HepG2 (cell line): Measurements from ENCODE around the gene FBXO4. TPM values are rescaled to one million over a fixed set of nuclear protein-coding genes. Genes with fewer than 3 reads are reported as not detected.
A peak's percentile ranks its signal among the peaks of the same experiment; 100 is the strongest.

ENCODE experiments used
- DBP ChIP-seq: sonication (generic); formaldehyde crosslinking; IDR thresholded peaks from 2 replicates; pipeline ENCODE4 v1.4.0; 2020; ENCODE audit warnings: missing genetic modification reagents; ENCODE audit errors: not compliant biosample characterization
- GABPB1 ChIP-seq: IDR thresholded peaks from 2 replicates; pipeline ENCODE4 v1.6.1; 2016; ENCODE audit warnings: mild to moderate bottlenecking, missing genetic modification reagents, moderate library complexity, missing compliant biosample characterization
- GMEB1 ChIP-seq: sonication (generic); formaldehyde crosslinking; IDR thresholded peaks from 2 replicates; pipeline ENCODE4 v1.5.1; 2020; ENCODE audit warnings: missing genetic modification reagents, mild to moderate bottlenecking, borderline replicate concordance
- ISL2 ChIP-seq: sonication (generic); formaldehyde crosslinking; IDR thresholded peaks from 2 replicates; pipeline ENCODE4 v1.5.0; 2020; ENCODE audit warnings: missing genetic modification reagents
- KDM1A ChIP-seq: IDR thresholded peaks from 2 replicates; pipeline ENCODE4 v1.6.1; 2016; ENCODE audit warnings: missing compliant biosample characterization
- MAFG ChIP-seq: sonication (generic); formaldehyde crosslinking; IDR thresholded peaks from 2 replicates; pipeline ENCODE4 v1.5.1; 2020; ENCODE audit warnings: mild to moderate bottlenecking, missing genetic modification reagents
- NAIF1 ChIP-seq: sonication (generic); formaldehyde crosslinking; IDR thresholded peaks from 2 replicates; pipeline ENCODE4 v1.5.0; 2020; ENCODE audit warnings: mild to moderate bottlenecking, missing genetic modification reagents, borderline replicate concordance
- RAD51 ChIP-seq: fragments of 450-650 bp; IDR thresholded peaks from 2 replicates; pipeline ENCODE4 v1.6.1; 2016; ENCODE audit warnings: borderline replicate concordance
- REXO4 ChIP-seq: sonication (generic); formaldehyde crosslinking; IDR thresholded peaks from 2 replicates; pipeline ENCODE4 v1.8.0; 2022; ENCODE audit warnings: missing genetic modification reagents, mild to moderate bottlenecking, borderline replicate concordance
- RXRB ChIP-seq: IDR thresholded peaks from 2 replicates; pipeline ENCODE4 v1.6.1; 2016; ENCODE audit warnings: borderline replicate concordance, missing genetic modification reagents, missing compliant biosample characterization
- SMAD1 ChIP-seq: sonication (generic); formaldehyde crosslinking; IDR thresholded peaks from 2 replicates; pipeline ENCODE4 v1.4.0; 2020; ENCODE audit warnings: missing genetic modification reagents, low read depth, mild to moderate bottlenecking, borderline replicate concordance
- SNRNP70 ChIP-seq: fragments of 200-400 bp; formaldehyde crosslinking; IDR thresholded peaks from 2 replicates; pipeline ENCODE4 v1.6.1; 2017; ENCODE audit warnings: mild to moderate bottlenecking, low read depth, low read length, moderate library complexity
- TERF1 ChIP-seq: sonication (generic); formaldehyde crosslinking; IDR thresholded peaks from 2 replicates; pipeline ENCODE4 v1.8.0; 2022; ENCODE audit warnings: mild to moderate bottlenecking, missing genetic modification reagents, moderate library complexity
- ZFX ChIP-seq: sonication (generic); formaldehyde crosslinking; IDR thresholded peaks from 2 replicates; pipeline ENCODE4 v1.4.0; 2020; ENCODE audit warnings: mild to moderate bottlenecking, low read depth, missing genetic modification reagents, moderate library complexity
- ZMYM4 ChIP-seq: sonication (generic); formaldehyde crosslinking; IDR thresholded peaks from 2 replicates; pipeline ENCODE4 v1.8.1; 2023; ENCODE audit warnings: mild to moderate bottlenecking, missing genetic modification reagents
- ZNF230 ChIP-seq: sonication (generic); formaldehyde crosslinking; IDR thresholded peaks from 2 replicates; pipeline ENCODE4 v1.4.0; 2020; ENCODE audit warnings: mild to moderate bottlenecking, missing genetic modification reagents
- ZNF510 ChIP-seq: sonication (generic); formaldehyde crosslinking; IDR thresholded peaks from 2 replicates; pipeline ENCODE4 v1.4.0; 2020; ENCODE audit warnings: low read depth, mild to moderate bottlenecking, missing genetic modification reagents
- ZNF550 ChIP-seq: sonication (generic); formaldehyde crosslinking; IDR thresholded peaks from 2 replicates; pipeline ENCODE4 v1.4.0; 2020; ENCODE audit warnings: mild to moderate bottlenecking, missing genetic modification reagents, borderline replicate concordance
- ZNF768 ChIP-seq: sonication (generic); formaldehyde crosslinking; IDR thresholded peaks from 2 replicates; pipeline ENCODE4 v1.4.0; 2020; ENCODE audit warnings: missing genetic modification reagents
- polyA plus RNA-seq, 8 experiments: library from polyadenylated mRNA; depleted of rRNA in 3 of 8; stranded (reverse) in 7 of 8; unstranded in 1 of 8; fragments of >200 nt; fragmentation: Illumina TruSeq in 4 of 8; extraction: Trizol in 4 of 8; gene quantifications; 2 replicates each; pipeline versions ENCODE4 v1.2.1 to v1.2.3, GENCODE V29; 2011 to 2016; ENCODE audit warnings: low read depth in 4 of 8, missing spikeins in 1 of 8, mixed read lengths in 1 of 8; ENCODE audit not compliant: insufficient read depth in 1 of 8
- total RNA-seq, 5 experiments: library from RNA; depleted of rRNA; stranded (reverse); fragments of >200 nt; fragmentation: Illumina TruSeq; extraction: Trizol; gene quantifications; 2 replicates each; pipeline ENCODE4 v1.2.3, GENCODE V29; 2016; ENCODE audit warnings: low read depth in 1 of 5
- TF ChIP-seq, protein P1 (sequence below): fragments of 450-650 bp; IDR thresholded peaks from 2 replicates; pipeline ENCODE4 v1.6.1; 2016

FBXO4 gene
- total and polyA plus RNA-seq, 2 of the 13 experiments (the other 11 are each of a cell fraction or from before 2014, with no cell fraction given), result 5.2 to 16.4 TPM

GRCh38 chr5:41903892-41904799, 20.9 kb upstream of the FBXO4 start, which contains the start of gene RIMOC1 (continued):
- TF ChIP-seq, protein P1, sequence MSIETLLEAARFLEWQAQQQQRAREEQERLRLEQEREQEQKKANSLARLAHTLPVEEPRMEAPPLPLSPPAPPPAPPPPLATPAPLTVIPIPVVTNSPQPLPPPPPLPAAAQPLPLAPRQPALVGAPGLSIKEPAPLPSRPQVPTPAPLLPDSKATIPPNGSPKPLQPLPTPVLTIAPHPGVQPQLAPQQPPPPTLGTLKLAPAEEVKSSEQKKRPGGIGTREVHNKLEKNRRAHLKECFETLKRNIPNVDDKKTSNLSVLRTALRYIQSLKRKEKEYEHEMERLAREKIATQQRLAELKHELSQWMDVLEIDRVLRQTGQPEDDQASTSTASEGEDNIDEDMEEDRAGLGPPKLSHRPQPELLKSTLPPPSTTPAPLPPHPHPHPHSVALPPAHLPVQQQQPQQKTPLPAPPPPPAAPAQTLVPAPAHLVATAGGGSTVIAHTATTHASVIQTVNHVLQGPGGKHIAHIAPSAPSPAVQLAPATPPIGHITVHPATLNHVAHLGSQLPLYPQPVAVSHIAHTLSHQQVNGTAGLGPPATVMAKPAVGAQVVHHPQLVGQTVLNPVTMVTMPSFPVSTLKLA, result peak; percentile 83
- TF ChIP-seq NAIF1 (CRISPR knock-in tag) (peak; percentile 85), ISL2 (peak; percentile 28; the same call in 1 of the 2 replicates), DBP (CRISPR knock-in tag) (no peak), REXO4 (no peak), ZNF510 (CRISPR knock-in tag) (0 out of 2 replicates have a peak, but pooled peaks have one; percentile 59), ZFX (CRISPR knock-in tag) (peak; percentile 100), KDM1A (CRISPR knock-in tag) (no peak), GMEB1 (CRISPR knock-in tag) (peak; percentile 79), RAD51 (peak; percentile 99), SNRNP70 (no peak), ZNF550 (CRISPR knock-in tag) (no peak), SMAD1 (CRISPR knock-in tag) (peak; percentile 80; the same call in 1 of the 2 replicates), ZNF230 (CRISPR knock-in tag) (0 out of 2 replicates have a peak, but pooled peaks have one; percentile 84), GABPB1 (CRISPR knock-in tag) (peak; percentile 97), ZMYM4 (CRISPR knock-in tag) (peak; percentile 99), RXRB (CRISPR knock-in tag) (peak; percentile 81), MAFG (CRISPR knock-in tag) (no peak), TERF1 (CRISPR knock-in tag) (peak; percentile 91), ZNF768 (CRISPR knock-in tag) (peak; percentile 53; the same call in 1 of the 2 replicates)
